NCI-H1417 treated with DMSO at 0.1 percent for 48 hours (cell line): ENCODE data around the gene CSNK1A1.
"Not testable (repeated sequence)": the region's sequence is repeated elsewhere in the genome, so short reads cannot be mapped to it uniquely, and the experiment has no call there.

ENCODE experiments used
- DNase-seq: peaks from one replicate; lab custom pipeline; 2025; lab: John Stamatoyannopoulos, UW

The CSNK1A1 gene

GRCh38 chr5:149456597-149457392 is 94.4 kb downstream of the CSNK1A1 start:
- DNase-seq, result no peak

GRCh38 chr5:149455889-149456409 is 95.3 kb downstream of the CSNK1A1 start:
- no peak for DNase-seq

GRCh38 chr5:149453618-149454415 is 97.4 kb downstream of the CSNK1A1 start:
- no peak for DNase-seq

GRCh38 chr5:149452665-149453617 is 98.3 kb downstream of the CSNK1A1 start:
- no peak for DNase-seq

GRCh38 chr5:149452007-149452664 is 99.1 kb downstream of the CSNK1A1 start:
- no peak for DNase-seq

- DNase-seq, result no peak
These were observed 101.0 kb downstream of the CSNK1A1 start for GRCh38 chr5:149450199-149450598.

- no peak for DNase-seq
These were observed 102.2 kb downstream of the CSNK1A1 start for GRCh38 chr5:149448831-149449714.

GRCh38 chr5:149448431-149448830 is 102.8 kb downstream of the CSNK1A1 start:
- no peak for DNase-seq

GRCh38 chr5:149447373-149448367 is 103.6 kb downstream of the CSNK1A1 start:
- DNase-seq, result no peak

- DNase-seq, result not testable (repeated sequence)
These were observed 104.4 kb downstream of the CSNK1A1 start for GRCh38 chr5:149446794-149447193.

- no peak for DNase-seq
These were observed 105.4 kb downstream of the CSNK1A1 start for GRCh38 chr5:149445739-149446369.

- no peak for DNase-seq
These were observed 105.9 kb downstream of the CSNK1A1 start for GRCh38 chr5:149445343-149445738.

- DNase-seq, result not testable (repeated sequence)
These were observed 106.8 kb downstream of the CSNK1A1 start for GRCh38 chr5:149444430-149444829.

- DNase-seq, result no peak
These were observed 108.0 kb downstream of the CSNK1A1 start for GRCh38 chr5:149443210-149443609.

GRCh38 chr5:149442563-149443182 is 108.6 kb downstream of the CSNK1A1 start:
- DNase-seq, result no peak
